HepG2 (cell line): ENCODE results near the gene POLR1H. TPM values are rescaled to one million over a fixed set of nuclear protein-coding genes. Genes with fewer than 3 reads are reported as not detected.

Source experiments
- BCL6 ChIP-seq: IDR thresholded peaks from 2 replicates; pipeline ENCODE4 v1.6.1; 2016; ENCODE audit warnings: missing genetic modification reagents, missing compliant biosample characterization
- DMAP1 ChIP-seq: IDR thresholded peaks from 2 replicates; pipeline ENCODE4 v1.6.1; 2016
- HCFC1 ChIP-seq: fragments of 150-350 bp; IDR thresholded peaks from 2 replicates; pipeline ENCODE4 v1.6.1; 2014; ENCODE audit warnings: low read depth, low read length
- HNRNPUL1 ChIP-seq: fragments of 200-400 bp; formaldehyde crosslinking; IDR thresholded peaks from 2 replicates; pipeline ENCODE4 v1.6.1; 2017; ENCODE audit warnings: low read depth, mild to moderate bottlenecking, low read length, moderate library complexity
- PITX1 ChIP-seq: sonication (generic); formaldehyde crosslinking; IDR thresholded peaks from 2 replicates; pipeline ENCODE4 v1.5.1; 2020; ENCODE audit warnings: mild to moderate bottlenecking, missing genetic modification reagents
- POLR2AphosphoS2 ChIP-seq: IDR thresholded peaks from 2 replicates; pipeline ENCODE4 v1.6.1; 2011; ENCODE audit warnings: low read depth, low read length, improper control_type of control experiment
- REPIN1 ChIP-seq: sonication (generic); formaldehyde crosslinking; IDR thresholded peaks from 2 replicates; pipeline ENCODE4 v1.8.0; 2022; ENCODE audit warnings: missing genetic modification reagents, low read depth, mild to moderate bottlenecking, borderline replicate concordance
- SKIL ChIP-seq: sonication (generic); formaldehyde crosslinking; IDR thresholded peaks from 2 replicates; pipeline ENCODE4 v1.8.0; 2022; ENCODE audit warnings: missing genetic modification reagents, mild to moderate bottlenecking, moderate library complexity, borderline replicate concordance
- SMAD1 ChIP-seq: sonication (generic); formaldehyde crosslinking; IDR thresholded peaks from 2 replicates; pipeline ENCODE4 v1.4.0; 2020; ENCODE audit warnings: missing genetic modification reagents, low read depth, mild to moderate bottlenecking, borderline replicate concordance
- TBX3 ChIP-seq: fragments of 450-650 bp; IDR thresholded peaks from 2 replicates; pipeline ENCODE4 v1.6.1; 2017; ENCODE audit warnings: antibody characterized with exemption, mild to moderate bottlenecking, inconsistent platforms, borderline replicate concordance
- ZFX ChIP-seq: sonication (generic); formaldehyde crosslinking; IDR thresholded peaks from 2 replicates; pipeline ENCODE4 v1.4.0; 2020; ENCODE audit warnings: mild to moderate bottlenecking, low read depth, missing genetic modification reagents, moderate library complexity
- ZKSCAN1 ChIP-seq: fragments of 150-350 bp; IDR thresholded peaks from 2 replicates; pipeline ENCODE4 v1.6.1; 2014; ENCODE audit warnings: low read length
- ZNF292 ChIP-seq: sonication (generic); formaldehyde crosslinking; IDR thresholded peaks from 2 replicates; pipeline ENCODE4 v1.8.1; 2022; ENCODE audit warnings: mild to moderate bottlenecking, low read depth, missing genetic modification reagents, borderline replicate concordance
- ZNF451 ChIP-seq: sonication (generic); formaldehyde crosslinking; IDR thresholded peaks from 2 replicates; pipeline ENCODE4 v1.5.0; 2020; ENCODE audit warnings: mild to moderate bottlenecking, missing genetic modification reagents
- ZNF557 ChIP-seq: sonication (generic); formaldehyde crosslinking; IDR thresholded peaks from 2 replicates; pipeline ENCODE4 v1.4.0; 2020; ENCODE audit warnings: missing genetic modification reagents
- ZNF605 ChIP-seq: sonication (generic); formaldehyde crosslinking; IDR thresholded peaks from 2 replicates; pipeline ENCODE4 v1.8.0; 2022; ENCODE audit warnings: mild to moderate bottlenecking, missing genetic modification reagents
- ZNF607 ChIP-seq: sonication (generic); formaldehyde crosslinking; IDR thresholded peaks from 2 replicates; pipeline ENCODE4 v1.5.1; 2020; ENCODE audit warnings: missing genetic modification reagents, mild to moderate bottlenecking, borderline replicate concordance
- ZNF724P ChIP-seq: sonication (generic); formaldehyde crosslinking; IDR thresholded peaks from 2 replicates; pipeline ENCODE4 v1.8.0; 2022; ENCODE audit warnings: missing genetic modification reagents, borderline replicate concordance
- ZNF777 ChIP-seq: sonication (generic); formaldehyde crosslinking; IDR thresholded peaks from 2 replicates; pipeline ENCODE4 v1.4.0; 2020; ENCODE audit warnings: missing genetic modification reagents
- polyA plus RNA-seq, 8 experiments: library from polyadenylated mRNA; depleted of rRNA in 3 of 8; stranded (reverse) in 7 of 8; unstranded in 1 of 8; fragments of >200 nt; fragmentation: Illumina TruSeq in 4 of 8; extraction: Trizol in 4 of 8; gene quantifications; 2 replicates each; pipeline versions ENCODE4 v1.2.1 to v1.2.3, GENCODE V29; 2011 to 2016; ENCODE audit warnings: low read depth in 4 of 8, missing spikeins in 1 of 8, mixed read lengths in 1 of 8; ENCODE audit not compliant: insufficient read depth in 1 of 8
- total RNA-seq, 5 experiments: library from RNA; depleted of rRNA; stranded (reverse); fragments of >200 nt; fragmentation: Illumina TruSeq; extraction: Trizol; gene quantifications; 2 replicates each; pipeline ENCODE4 v1.2.3, GENCODE V29; 2016; ENCODE audit warnings: low read depth in 1 of 5
- TF ChIP-seq, protein P1 (sequence below): sonication (generic); formaldehyde crosslinking; IDR thresholded peaks from 2 replicates; pipeline ENCODE4 v1.5.0; 2020; ENCODE audit warnings: mild to moderate bottlenecking, missing genetic modification reagents
- TF ChIP-seq, protein P2 (sequence below): sonication (generic); formaldehyde crosslinking; IDR thresholded peaks from 2 replicates; pipeline ENCODE4 v1.4.0; 2020; ENCODE audit warnings: missing genetic modification reagents
- TF ChIP-seq, protein P3 (sequence below): sonication (generic); formaldehyde crosslinking; IDR thresholded peaks from 2 replicates; pipeline ENCODE4 v1.5.1; 2020; ENCODE audit warnings: mild to moderate bottlenecking, moderate library complexity, missing genetic modification reagents

POLR1H gene
- total and polyA plus RNA-seq, 2 of the 13 experiments (the other 11 are each of a cell fraction or from before 2014, with no cell fraction given): 61.4 to 79.8 TPM

DNA sequence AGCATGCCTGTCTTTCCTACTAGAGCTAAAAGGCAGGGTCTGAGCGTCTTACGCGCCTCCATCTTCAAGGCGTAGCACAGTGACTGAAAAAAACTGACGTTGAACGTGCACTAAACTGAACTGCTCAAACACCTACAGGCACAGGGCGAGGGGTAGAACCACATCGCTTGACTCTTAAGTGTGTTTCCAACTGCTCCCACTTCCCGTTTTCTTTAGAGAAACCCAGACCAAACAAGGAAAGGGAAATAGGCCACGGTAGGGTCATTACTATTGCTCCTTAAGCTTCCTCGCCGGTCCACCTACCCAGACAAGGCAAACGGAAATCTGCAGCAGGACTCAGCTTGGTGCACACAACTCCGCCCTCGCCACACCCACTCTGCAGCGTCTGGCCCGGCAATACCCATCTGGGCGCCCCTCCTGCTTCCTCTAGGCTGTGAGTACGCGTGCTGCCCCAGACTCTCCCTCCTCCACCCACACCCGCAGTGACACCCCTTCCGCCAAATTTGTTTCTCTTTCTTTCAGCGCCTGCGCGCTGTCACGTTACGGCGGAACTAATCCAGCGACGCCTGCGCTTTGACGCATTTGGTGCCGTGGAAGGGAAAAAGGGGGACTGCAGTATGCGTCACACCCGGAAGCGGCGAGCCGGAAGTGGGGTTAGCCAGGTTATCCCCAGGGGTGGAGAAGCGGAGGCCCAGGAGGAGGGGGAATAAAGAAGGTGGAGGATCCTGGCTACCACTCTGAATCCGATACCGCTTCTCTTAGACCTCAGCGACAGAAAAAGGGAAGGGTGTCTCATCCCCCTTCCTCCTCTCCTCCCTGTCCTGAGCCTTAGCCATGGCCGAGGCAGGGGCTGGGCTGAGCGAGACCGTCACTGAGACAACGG lies 5.8 kb downstream of the POLR1H start, which contains the start of gene PPP1R11 (continued):
- TF ChIP-seq PITX1 (CRISPR knock-in tag) (peak; percentile 87; the same call in 1 of the 2 replicates), ZNF292 (0 out of 2 replicates have a peak, but pooled peaks have one; percentile 68), TBX3 (peak; percentile 85), DMAP1 (CRISPR knock-in tag) (peak; percentile 80), ZNF607 (peak; percentile 68), HCFC1 (peak; percentile 77), ZNF451 (CRISPR knock-in tag) (0 out of 2 replicates have a peak, but pooled peaks have one; percentile 53), POLR2AphosphoS2 (0 out of 2 replicates have a peak, but pooled peaks have one; percentile 33), SKIL (CRISPR knock-in tag) (0 out of 2 replicates have a peak, but pooled peaks have one; percentile 43), BCL6 (CRISPR knock-in tag) (peak; percentile 59), ZNF724P (CRISPR knock-in tag) (peak; percentile 84; the same call in 1 of the 2 replicates), ZFX (peak; percentile 80), REPIN1 (CRISPR knock-in tag) (peak; percentile 98), ZNF605 (CRISPR knock-in tag) (peak; percentile 91), HNRNPUL1 (no peak), SMAD1 (peak; percentile 65; the same call in 1 of the 2 replicates), ZNF777 (CRISPR knock-in tag) (peak; percentile 48; the same call in 1 of the 2 replicates), ZKSCAN1 (0 out of 2 replicates have a peak, but pooled peaks have one; percentile 39), ZNF557 (peak; percentile 86)
- TF ChIP-seq, protein P1, sequence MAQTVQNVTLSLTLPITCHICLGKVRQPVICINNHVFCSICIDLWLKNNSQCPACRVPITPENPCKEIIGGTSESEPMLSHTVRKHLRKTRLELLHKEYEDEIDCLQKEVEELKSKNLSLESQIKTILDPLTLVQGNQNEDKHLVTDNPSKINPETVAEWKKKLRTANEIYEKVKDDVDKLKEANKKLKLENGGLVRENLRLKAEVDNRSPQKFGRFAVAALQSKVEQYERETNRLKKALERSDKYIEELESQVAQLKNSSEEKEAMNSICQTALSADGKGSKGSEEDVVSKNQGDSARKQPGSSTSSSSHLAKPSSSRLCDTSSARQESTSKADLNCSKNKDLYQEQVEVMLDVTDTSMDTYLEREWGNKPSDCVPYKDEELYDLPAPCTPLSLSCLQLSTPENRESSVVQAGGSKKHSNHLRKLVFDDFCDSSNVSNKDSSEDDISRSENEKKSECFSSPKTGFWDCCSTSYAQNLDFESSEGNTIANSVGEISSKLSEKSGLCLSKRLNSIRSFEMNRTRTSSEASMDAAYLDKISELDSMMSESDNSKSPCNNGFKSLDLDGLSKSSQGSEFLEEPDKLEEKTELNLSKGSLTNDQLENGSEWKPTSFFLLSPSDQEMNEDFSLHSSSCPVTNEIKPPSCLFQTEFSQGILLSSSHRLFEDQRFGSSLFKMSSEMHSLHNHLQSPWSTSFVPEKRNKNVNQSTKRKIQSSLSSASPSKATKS: 0 out of 2 replicates have a peak, but pooled peaks have one; percentile 45
- TF ChIP-seq, protein P2, sequence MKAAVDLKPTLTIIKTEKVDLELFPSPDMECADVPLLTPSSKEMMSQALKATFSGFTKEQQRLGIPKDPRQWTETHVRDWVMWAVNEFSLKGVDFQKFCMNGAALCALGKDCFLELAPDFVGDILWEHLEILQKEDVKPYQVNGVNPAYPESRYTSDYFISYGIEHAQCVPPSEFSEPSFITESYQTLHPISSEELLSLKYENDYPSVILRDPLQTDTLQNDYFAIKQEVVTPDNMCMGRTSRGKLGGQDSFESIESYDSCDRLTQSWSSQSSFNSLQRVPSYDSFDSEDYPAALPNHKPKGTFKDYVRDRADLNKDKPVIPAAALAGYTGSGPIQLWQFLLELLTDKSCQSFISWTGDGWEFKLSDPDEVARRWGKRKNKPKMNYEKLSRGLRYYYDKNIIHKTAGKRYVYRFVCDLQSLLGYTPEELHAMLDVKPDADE (CRISPR knock-in tag): 0 out of 2 replicates have a peak, but pooled peaks have one; percentile 58
- TF ChIP-seq, protein P3, sequence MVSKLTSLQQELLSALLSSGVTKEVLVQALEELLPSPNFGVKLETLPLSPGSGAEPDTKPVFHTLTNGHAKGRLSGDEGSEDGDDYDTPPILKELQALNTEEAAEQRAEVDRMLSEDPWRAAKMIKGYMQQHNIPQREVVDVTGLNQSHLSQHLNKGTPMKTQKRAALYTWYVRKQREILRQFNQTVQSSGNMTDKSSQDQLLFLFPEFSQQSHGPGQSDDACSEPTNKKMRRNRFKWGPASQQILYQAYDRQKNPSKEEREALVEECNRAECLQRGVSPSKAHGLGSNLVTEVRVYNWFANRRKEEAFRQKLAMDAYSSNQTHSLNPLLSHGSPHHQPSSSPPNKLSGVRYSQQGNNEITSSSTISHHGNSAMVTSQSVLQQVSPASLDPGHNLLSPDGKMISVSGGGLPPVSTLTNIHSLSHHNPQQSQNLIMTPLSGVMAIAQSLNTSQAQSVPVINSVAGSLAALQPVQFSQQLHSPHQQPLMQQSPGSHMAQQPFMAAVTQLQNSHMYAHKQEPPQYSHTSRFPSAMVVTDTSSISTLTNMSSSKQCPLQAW (CRISPR knock-in tag): peak; percentile 81; the same call in 1 of the 2 replicates
